GM23338 (cell line): Measurements from ENCODE around the gene FAM227B. TPM values are rescaled to one million over a fixed set of nuclear protein-coding genes. Genes with fewer than 3 reads are reported as not detected.

Experiments used
- ATAC-seq: fragments of 200-7000 bp; cut with Tn5 transposase; 3 replicates; pipeline ENCODE4 v1.9.1; 2020
- DNase-seq: peaks from one replicate; pipeline ENCODE4 v3.0.0-alpha.2; 2015; ENCODE audit warnings: low spot score
- H2AFZ ChIP-seq: fragments of 200-600 bp; sonication (generic); 2 replicates; pipeline ENCODE4 v1.8.0; 2016; ENCODE audit warnings: antibody characterized with exemption, mild to moderate bottlenecking, moderate library complexity
- H3F3A ChIP-seq: fragments of 200-600 bp; sonication (generic); replicated peaks from 2 replicates; pipeline ENCODE4 v1.8.0; 2017; ENCODE audit warnings: antibody characterized with exemption, mixed run types, low read depth
- H3K27ac ChIP-seq: fragments of 200-600 bp; sonication (generic); 2 replicates; pipeline ENCODE4 v1.6.1; 2016; ENCODE audit warnings: low read depth
- H3K27me3 ChIP-seq: fragments of 200-600 bp; sonication (generic); 2 replicates; pipeline ENCODE4 v1.8.0; 2016; ENCODE audit warnings: mild to moderate bottlenecking, mixed run types, moderate library complexity; ENCODE audit not compliant: insufficient read depth
- H3K36me3 ChIP-seq: fragments of 200-600 bp; sonication (generic); 2 replicates; pipeline ENCODE4 v1.8.0; 2016; ENCODE audit warnings: mild to moderate bottlenecking; ENCODE audit not compliant: insufficient read depth
- H3K4me1 ChIP-seq: fragments of 200-600 bp; sonication (generic); 2 replicates; pipeline ENCODE4 v1.8.0; 2016; ENCODE audit warnings: mild to moderate bottlenecking, moderate library complexity; ENCODE audit not compliant: insufficient read depth
- H3K4me2 ChIP-seq: fragments of 200-600 bp; sonication (generic); 2 replicates; pipeline ENCODE4 v1.7.1; 2017; ENCODE audit warnings: mixed run types
- H3K4me3 ChIP-seq: fragments of 200-600 bp; sonication (generic); 2 replicates; pipeline ENCODE4 v1.6.1; 2016; ENCODE audit warnings: mixed run types
- H3K79me2 ChIP-seq: fragments of 200-600 bp; sonication (generic); replicated peaks from 2 replicates; pipeline ENCODE4 v1.8.0; 2017; ENCODE audit warnings: mild to moderate bottlenecking; ENCODE audit not compliant: insufficient read depth
- H3K9me2 ChIP-seq: fragments of 200-600 bp; sonication (generic); 2 replicates; pipeline ENCODE4 v1.8.0; 2017; ENCODE audit not compliant: insufficient read depth
- H4K20me1 ChIP-seq: fragments of 200-600 bp; sonication (generic); replicated peaks from 2 replicates; pipeline ENCODE4 v1.8.0; 2017; ENCODE audit warnings: mild to moderate bottlenecking; ENCODE audit not compliant: insufficient read depth
- H3K27ac Mint-ChIP-seq: 2 replicates; pipeline ENCODE4 v1.8.0; 2020; ENCODE audit warnings: inconsistent platforms, mild to moderate bottlenecking, moderate library complexity, mixed read lengths
- H3K27me3 Mint-ChIP-seq: 3 replicates; pipeline ENCODE4 v1.8.0; 2022; ENCODE audit warnings: low read depth, mild to moderate bottlenecking, moderate library complexity, mixed read lengths, inconsistent platforms; ENCODE audit not compliant: insufficient read depth, poor library complexity
- H3K36me3 Mint-ChIP-seq: 3 replicates; pipeline ENCODE4 v1.8.0; 2021; ENCODE audit warnings: low read depth, mild to moderate bottlenecking, inconsistent platforms, moderate library complexity, mixed read lengths
- H3K4me1 Mint-ChIP-seq: 3 replicates; pipeline ENCODE4 v1.8.0; 2020; ENCODE audit warnings: mild to moderate bottlenecking, inconsistent platforms, mixed read lengths
- H3K4me3 Mint-ChIP-seq: 3 replicates; pipeline ENCODE4 v1.8.0; 2021; ENCODE audit warnings: moderate library complexity, mild to moderate bottlenecking, inconsistent platforms, mixed read lengths
- H3K9me3 Mint-ChIP-seq: 3 replicates; pipeline ENCODE4 v1.8.0; 2020; ENCODE audit warnings: moderate library complexity, mild to moderate bottlenecking, inconsistent platforms, mixed read lengths
- CREB1 ChIP-seq: fragments of 250-450 bp; sonication (Bioruptor Pico); IDR thresholded peaks from 2 replicates; pipeline ENCODE4 v1.5.0; 2020; ENCODE audit warnings: low read depth, mild to moderate bottlenecking, moderate library complexity
- ETS1 ChIP-seq: IDR thresholded peaks from 2 replicates; pipeline ENCODE4 v1.6.1; 2016; ENCODE audit warnings: antibody characterized with exemption
- EZH2 ChIP-seq: fragments of 200-600 bp; sonication (generic); IDR thresholded peaks from one replicate; pipeline ENCODE4 v1.8.0; 2017; ENCODE audit warnings: antibody characterized with exemption, mild to moderate bottlenecking, low read depth; ENCODE audit not compliant: unreplicated experiment
- EZH2phosphoT487 ChIP-seq: fragments of 200-600 bp; sonication (generic); IDR thresholded peaks from one replicate; pipeline ENCODE4 v1.8.1; 2018; ENCODE audit warnings: antibody characterized with exemption; ENCODE audit not compliant: unreplicated experiment
- NANOG ChIP-seq: IDR thresholded peaks from 2 replicates; pipeline ENCODE4 v1.6.1; 2016; ENCODE audit warnings: antibody characterized with exemption, borderline replicate concordance
- POLR2AphosphoS5 ChIP-seq: IDR thresholded peaks from 2 replicates; pipeline ENCODE4 v1.6.1; 2016; ENCODE audit warnings: antibody characterized with exemption, low read depth
- ZNF114 ChIP-seq: fragments of 250-450 bp; sonication (Bioruptor Pico); IDR thresholded peaks from 2 replicates; pipeline ENCODE4 v1.5.0; 2020; ENCODE audit warnings: mild to moderate bottlenecking, moderate library complexity
- ZNF331 ChIP-seq: fragments of 250-450 bp; sonication (Bioruptor Pico); IDR thresholded peaks from 2 replicates; pipeline ENCODE4 v1.5.0; 2020; ENCODE audit warnings: low read depth, mild to moderate bottlenecking, moderate library complexity
- ZNF462 ChIP-seq: fragments of 250-450 bp; sonication (Bioruptor Pico); IDR thresholded peaks from 2 replicates; pipeline ENCODE4 v1.5.0; 2020; ENCODE audit warnings: mild to moderate bottlenecking, moderate library complexity
- polyA plus RNA-seq: library from polyadenylated mRNA; unstranded; fragments of >200 nt; fragmentation: Nextera tagmentation; extraction: Ambion mirVana; gene quantifications from 2 replicates; pipeline ENCODE4 v1.2.1, GENCODE V29; 2016
- total RNA-seq: library from RNA; depleted of rRNA; stranded (reverse); fragments of >200 nt; shearing (Covaris generic); gene quantifications from 2 replicates; pipeline ENCODE4 v1.2.3, GENCODE V29; 2014

The FAM227B gene
- total and polyA plus RNA-seq, 2 experiments from 2014 or later = 2.6 to 10.2 TPM

GRCh38 chr15:49458145-49458544 lies 162.5 kb downstream of the FAM227B start:
- Histone ChIP-seq H3K4me1 (no peaks in the 10 kb centered on the region), H3F3A (no peaks in the 10 kb centered on the region), H3K9me2 (no peaks in the 10 kb centered on the region), H3K36me3 (no peaks in the 10 kb centered on the region), H2AFZ (no peak overlapping the region), H3K79me2 (no peaks in the 10 kb centered on the region), H4K20me1 (no peaks in the 10 kb centered on the region), H3K4me3 (no peak overlapping the region), H3K27ac (no peak overlapping the region), H3K27me3 (no peaks in the 10 kb centered on the region), H3K4me2 (no peak overlapping the region)
- H3K4me3 Mint-ChIP-seq = no peak overlapping the region
- no peaks in the 10 kb centered on the region for H3K4me1 Mint-ChIP-seq
- peaks cover 2% of the 10 kb centered on the region for H3K27me3 Mint-ChIP-seq
- H3K27ac Mint-ChIP-seq = no peak overlapping the region
- no peak for TF ChIP-seq ZNF331
- no peak for TF ChIP-seq POLR2AphosphoS5
- no peak for TF ChIP-seq CREB1 (CRISPR knock-in tag)
- TF ChIP-seq NANOG = no peak
- TF ChIP-seq ETS1 = no peak
- H3K36me3 Mint-ChIP-seq = no peaks in the 10 kb centered on the region
- ATAC-seq (no peak), DNase-seq (no peak)
- no peaks in the 10 kb centered on the region for H3K9me3 Mint-ChIP-seq

- Histone ChIP-seq H2AFZ (no peak overlapping the region), H3K4me2 (no peak overlapping the region), H3K36me3 (no peaks in the 10 kb centered on the region), H4K20me1 (no peaks in the 10 kb centered on the region), H3K9me2 (no peaks in the 10 kb centered on the region), H3K4me3 (no peak overlapping the region), H3K27me3 (no peaks in the 10 kb centered on the region), H3K4me1 (no peaks in the 10 kb centered on the region), H3K27ac (no peak overlapping the region), H3K79me2 (no peaks in the 10 kb centered on the region), H3F3A (no peaks in the 10 kb centered on the region)
- H3K27me3 Mint-ChIP-seq = no peaks in the 10 kb centered on the region
- no peaks in the 10 kb centered on the region for H3K36me3 Mint-ChIP-seq
- no peak for DNase-seq
- H3K4me3 Mint-ChIP-seq = no peak overlapping the region
- no peaks in the 10 kb centered on the region for H3K4me1 Mint-ChIP-seq
- no peaks in the 10 kb centered on the region for H3K9me3 Mint-ChIP-seq
- TF ChIP-seq ZNF462 (CRISPR knock-in tag) = no peak
- no peak for TF ChIP-seq EZH2
- TF ChIP-seq ETS1 = no peak
- no peak for TF ChIP-seq EZH2phosphoT487
- TF ChIP-seq NANOG = no peak
- TF ChIP-seq ZNF114 = no peak
- ATAC-seq = no peak
- no peak overlapping the region for H3K27ac Mint-ChIP-seq
Measured at GRCh38 chr15:49456166-49456565, 164.5 kb downstream of the FAM227B start.
